Measurements from ENCODE around the gene LAPTM5. TPM values are rescaled to one million over a fixed set of nuclear protein-coding genes. Genes with fewer than 3 reads are reported as not detected.

The LAPTM5 gene
- total and polyA plus RNA-seq, 2 of the 8 experiments (the other 6 are each of a cell fraction or from before 2014, with no cell fraction given): 0.37 to 1.4 TPM

DNA sequence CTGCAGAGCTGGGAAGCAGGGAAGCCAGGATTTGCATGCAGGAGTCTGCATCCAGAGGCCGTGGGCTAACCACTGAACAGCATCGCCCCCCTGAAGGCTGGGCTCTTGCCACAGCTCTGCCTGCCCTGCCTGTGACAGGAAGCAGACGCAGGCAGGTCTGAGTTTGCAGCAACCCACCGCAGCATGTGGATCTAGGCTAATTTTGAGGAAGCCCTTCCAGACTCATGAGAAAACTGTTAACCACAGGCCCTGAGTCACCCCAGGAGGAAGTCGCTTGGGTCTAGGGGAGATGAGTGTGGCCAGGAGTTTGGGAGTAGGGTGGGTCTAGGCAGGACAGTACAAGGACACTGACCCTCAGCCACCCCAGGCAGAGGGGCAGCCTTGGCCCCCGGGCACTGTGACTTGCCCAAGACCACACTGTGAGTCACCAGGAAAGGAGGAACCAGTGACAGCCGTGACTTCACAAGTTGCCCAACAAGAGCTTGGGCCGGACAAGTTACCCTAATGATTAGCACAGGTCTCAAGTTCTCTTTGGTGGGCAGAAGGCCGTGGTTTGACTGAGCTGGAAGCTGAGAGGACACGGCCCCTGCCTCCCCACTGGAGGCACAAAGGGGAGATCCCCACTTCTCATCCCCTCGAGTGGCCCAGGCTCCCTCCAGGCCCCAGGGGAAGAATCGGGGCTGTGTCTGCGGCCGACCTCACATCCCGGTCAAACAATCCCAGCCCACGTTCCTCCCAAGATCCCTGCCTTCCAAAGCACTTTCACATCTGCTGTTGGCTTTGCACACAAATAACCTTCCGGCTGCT lies 826 bp downstream of the LAPTM5 start (continued):
- TF ChIP-seq GABPA (IDR thresholded peaks at IDR 0.05; ENCODE audit: borderline replicate concordance, insufficient read depth, low read length): no peak
